Suprapubic skin (tissue), 4 donors: ENCODE data around the gene DAGLA. TPM values are rescaled to one million over a fixed set of nuclear protein-coding genes. Genes with fewer than 3 reads are reported as not detected.

ENCODE experiments used
- DNase-seq, 2 donors: peaks; one replicate each; pipeline ENCODE4 v3.0.0-alpha.2; 2019; ENCODE audit warnings: low spot score in 2 of 2
- H3K27ac ChIP-seq: fragments of 200-600 bp; sonication (generic); one replicate; pipeline ENCODE4 v1.5.1; 2019
- H3K27me3 ChIP-seq: fragments of 200-600 bp; sonication (generic); one replicate; pipeline ENCODE4 v1.5.1; 2019
- H3K36me3 ChIP-seq: fragments of 200-600 bp; sonication (generic); one replicate; pipeline ENCODE4 v1.5.1; 2019
- H3K4me1 ChIP-seq: fragments of 200-600 bp; sonication (generic); one replicate; pipeline ENCODE4 v1.5.1; 2019
- H3K4me3 ChIP-seq: fragments of 200-600 bp; sonication (generic); one replicate; pipeline ENCODE4 v1.5.1; 2019; ENCODE audit warnings: mild to moderate bottlenecking
- H3K9me3 ChIP-seq: fragments of 200-600 bp; sonication (generic); one replicate; pipeline ENCODE4 v1.5.1; 2019
- CTCF ChIP-seq, 2 donors: fragments of 200-600 bp in 1 of 2; fragments of 450-650 bp in 1 of 2; sonication (generic) in 1 of 2; IDR thresholded peaks; one replicate each; pipeline ENCODE4 v1.5.1; 2016 to 2019; ENCODE audit warnings: antibody characterized with exemption in 2 of 2, mild to moderate bottlenecking in 1 of 2, moderate library complexity in 1 of 2
- EP300 ChIP-seq: sonication (generic); formaldehyde crosslinking; IDR thresholded peaks from one replicate; pipeline ENCODE4 v1.6.1; 2017; ENCODE audit warnings: antibody characterized with exemption
- POLR2A ChIP-seq, 2 donors: fragments of 450-650 bp; IDR thresholded peaks; one replicate each; pipeline ENCODE4 v1.6.1; 2017; ENCODE audit warnings: antibody characterized with exemption in 2 of 2, mild to moderate bottlenecking in 2 of 2, moderate library complexity in 2 of 2
- POLR2AphosphoS5 ChIP-seq, 3 donors: sonication (generic); formaldehyde crosslinking; IDR thresholded peaks; one replicate each; pipeline ENCODE4 v1.6.1; 2017; ENCODE audit warnings: antibody characterized with exemption in 3 of 3
- WGBS: methylation state at CpG from one replicate; pipeline ENCODE4 v1.1.5; 2018; 5-methylcytosine and 5-hydroxymethylcytosine counted together
- total RNA-seq, 4 donors: library from RNA; depleted of rRNA; stranded (reverse); fragments of >200 nt; gene quantifications; one replicate each; pipeline ENCODE4 v1.1.0, GENCODE V29; 2016

DAGLA gene
- total RNA-seq, 4 donors from 2014 or later, result 0.64 to 1.2 (median 0.87) TPM

- Histone ChIP-seq H3K9me3 (no peaks in the 10 kb centered on the region), H3K27ac (peak overlapping the region; percentile 90), H3K4me3 (peak overlapping the region; percentile 35), H3K36me3 (no peaks in the 10 kb centered on the region), H3K4me1 (peaks cover 63% of the 10 kb centered on the region), H3K27me3 (no peaks in the 10 kb centered on the region)
- DNase-seq, result peak in 1 of 2 donors; percentile 87
- 58% methylated on average over 7 of the region's 15 CpGs for WGBS
- TF ChIP-seq CTCF (IDR thresholded peaks at IDR 0.05), result no peak
- no peak for TF ChIP-seq POLR2AphosphoS5 (IDR thresholded peaks at IDR 0.05)
- TF ChIP-seq EP300, result no peak
- no peak for TF ChIP-seq POLR2A (IDR thresholded peaks at IDR 0.05)
Measured at GRCh38 chr11:61694946-61695706, 14.9 kb downstream of the DAGLA start.

- Histone ChIP-seq H3K36me3 (no peaks in the 10 kb centered on the region), H3K27me3 (no peaks in the 10 kb centered on the region), H3K9me3 (no peaks in the 10 kb centered on the region), H3K4me3 (peak overlapping the region; percentile 35), H3K27ac (peak overlapping the region; percentile 90), H3K4me1 (peaks cover 71% of the 10 kb centered on the region)
- peak; percentile 91 to 93 for DNase-seq
- WGBS, result 3% methylated on average over 10 of the region's 17 CpGs
- peak in 2 of 3 donors; percentile 24 to 82 for TF ChIP-seq POLR2AphosphoS5 (IDR thresholded peaks at IDR 0.05)
- no peak for TF ChIP-seq CTCF (IDR thresholded peaks at IDR 0.05)
Measured at GRCh38 chr11:61695917-61696316, 15.7 kb downstream of the DAGLA start.

GRCh38 chr11:61696602-61697001 lies 16.4 kb downstream of the DAGLA start:
- 63% methylated on average over 5 of the region's 8 CpGs for WGBS

GRCh38 chr11:61697078-61697502 lies 16.9 kb downstream of the DAGLA start:
- Histone ChIP-seq H3K4me1 (peaks cover 77% of the 10 kb centered on the region), H3K27ac (peak overlapping the region; percentile 90), H3K4me3 (no peak overlapping the region), H3K36me3 (no peaks in the 10 kb centered on the region), H3K9me3 (no peaks in the 10 kb centered on the region), H3K27me3 (no peaks in the 10 kb centered on the region)
- TF ChIP-seq POLR2AphosphoS5 (IDR thresholded peaks at IDR 0.05), result no peak
- TF ChIP-seq CTCF (IDR thresholded peaks at IDR 0.05), result no peak
- no peak for TF ChIP-seq POLR2A (IDR thresholded peaks at IDR 0.05)
- TF ChIP-seq EP300, result no peak
- no peak for DNase-seq
- 67% methylated on average over 8 of the region's 9 CpGs for WGBS

More at GRCh38 chr11:61696602-61697001, 16.4 kb downstream of the DAGLA start:
- peak overlapping the region; percentile 35 for H3K4me3 ChIP-seq
- TF ChIP-seq POLR2A (IDR thresholded peaks at IDR 0.05), result no peak
- no peaks in the 10 kb centered on the region for H3K36me3 ChIP-seq
- no peaks in the 10 kb centered on the region for H3K27me3 ChIP-seq
- H3K4me1 ChIP-seq, result peaks cover 77% of the 10 kb centered on the region
- H3K9me3 ChIP-seq, result no peaks in the 10 kb centered on the region
- no peak for DNase-seq
- peak overlapping the region; percentile 90 for H3K27ac ChIP-seq

- peak overlapping the region; percentile 29 for H3K27ac ChIP-seq
- no peaks in the 10 kb centered on the region for H3K36me3 ChIP-seq
- H3K27me3 ChIP-seq, result no peaks in the 10 kb centered on the region
- H3K4me3 ChIP-seq, result no peak overlapping the region
- 96% methylated on average over 1 of the region's 1 CpG for WGBS
- peaks cover 77% of the 10 kb centered on the region for H3K4me1 ChIP-seq
- H3K9me3 ChIP-seq, result no peaks in the 10 kb centered on the region
- DNase-seq, result no peak
- TF ChIP-seq CTCF (IDR thresholded peaks at IDR 0.05) (no peak), POLR2A (IDR thresholded peaks at IDR 0.05) (no peak), POLR2AphosphoS5 (IDR thresholded peaks at IDR 0.05) (no peak), EP300 (no peak)
Measured at GRCh38 chr11:61697764-61698163, 17.6 kb downstream of the DAGLA start.
